EH (cell line): Measurements from ENCODE around the gene PPP6R3.

Experiments
- DNase-seq: peaks from one replicate; pipeline ENCODE4 v3.0.0-alpha.2; 2015; ENCODE audit warnings: low read depth

PPP6R3 gene

DNA sequence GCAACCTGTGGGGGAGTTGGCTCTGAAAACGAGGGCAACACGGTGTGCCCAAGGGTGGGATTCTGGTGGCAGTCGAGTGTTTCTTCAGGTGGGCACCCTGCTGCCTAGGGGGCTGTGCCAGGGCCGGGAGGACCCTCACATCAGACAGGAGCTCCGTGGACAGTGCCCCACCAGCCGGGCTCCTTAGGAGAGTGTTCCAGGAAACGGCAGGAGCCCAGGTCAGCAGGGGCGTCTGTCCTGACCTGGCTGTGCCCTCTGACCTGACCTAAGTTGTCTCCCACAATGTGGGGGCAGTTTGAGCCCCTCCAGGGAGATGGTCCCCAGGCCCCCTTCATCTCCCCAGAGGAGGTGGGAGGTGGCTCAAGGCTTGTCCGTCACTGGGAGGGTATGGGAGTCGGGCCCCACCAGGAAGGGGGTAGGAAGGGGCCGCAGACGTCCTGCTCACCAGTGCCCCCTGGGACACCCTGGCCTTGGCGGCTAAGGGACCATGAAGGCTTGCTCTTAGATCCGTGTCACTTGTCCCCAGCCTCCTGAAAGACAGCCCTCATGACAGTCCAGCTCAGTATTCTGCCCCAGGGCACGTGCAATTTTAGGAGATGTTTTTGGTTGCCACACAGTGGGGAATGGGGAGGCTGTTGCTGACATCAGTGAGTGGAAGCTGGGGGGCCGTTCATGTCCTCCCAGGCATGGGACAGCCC lies 191.6 kb downstream of the PPP6R3 start:
- DNase-seq, result no peak

DNA sequence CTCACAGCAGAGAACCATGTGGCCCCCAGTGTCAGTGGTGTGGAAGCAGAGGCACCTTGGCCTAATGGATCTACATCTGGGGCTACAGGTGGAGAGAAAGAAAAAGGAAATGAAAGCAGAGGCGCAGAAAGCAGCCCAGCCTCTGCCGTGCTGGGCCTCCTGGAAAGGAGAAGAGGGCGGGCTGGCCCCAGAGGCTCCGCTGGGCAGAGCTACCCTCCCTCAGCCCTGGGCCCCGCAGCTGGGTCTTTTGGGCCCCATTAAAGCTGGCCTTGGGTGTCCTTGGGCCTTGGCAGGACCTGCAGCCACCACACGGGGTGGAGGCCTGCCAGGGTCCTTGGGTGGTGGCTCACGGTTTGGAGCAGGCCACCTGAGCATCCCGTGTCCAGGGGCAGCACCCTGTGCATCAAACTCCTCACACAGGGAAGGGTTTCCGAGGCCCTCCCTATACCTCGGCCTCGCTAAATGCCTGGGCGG lies 192.2 kb downstream of the PPP6R3 start:
- DNase-seq, result no peak

DNA sequence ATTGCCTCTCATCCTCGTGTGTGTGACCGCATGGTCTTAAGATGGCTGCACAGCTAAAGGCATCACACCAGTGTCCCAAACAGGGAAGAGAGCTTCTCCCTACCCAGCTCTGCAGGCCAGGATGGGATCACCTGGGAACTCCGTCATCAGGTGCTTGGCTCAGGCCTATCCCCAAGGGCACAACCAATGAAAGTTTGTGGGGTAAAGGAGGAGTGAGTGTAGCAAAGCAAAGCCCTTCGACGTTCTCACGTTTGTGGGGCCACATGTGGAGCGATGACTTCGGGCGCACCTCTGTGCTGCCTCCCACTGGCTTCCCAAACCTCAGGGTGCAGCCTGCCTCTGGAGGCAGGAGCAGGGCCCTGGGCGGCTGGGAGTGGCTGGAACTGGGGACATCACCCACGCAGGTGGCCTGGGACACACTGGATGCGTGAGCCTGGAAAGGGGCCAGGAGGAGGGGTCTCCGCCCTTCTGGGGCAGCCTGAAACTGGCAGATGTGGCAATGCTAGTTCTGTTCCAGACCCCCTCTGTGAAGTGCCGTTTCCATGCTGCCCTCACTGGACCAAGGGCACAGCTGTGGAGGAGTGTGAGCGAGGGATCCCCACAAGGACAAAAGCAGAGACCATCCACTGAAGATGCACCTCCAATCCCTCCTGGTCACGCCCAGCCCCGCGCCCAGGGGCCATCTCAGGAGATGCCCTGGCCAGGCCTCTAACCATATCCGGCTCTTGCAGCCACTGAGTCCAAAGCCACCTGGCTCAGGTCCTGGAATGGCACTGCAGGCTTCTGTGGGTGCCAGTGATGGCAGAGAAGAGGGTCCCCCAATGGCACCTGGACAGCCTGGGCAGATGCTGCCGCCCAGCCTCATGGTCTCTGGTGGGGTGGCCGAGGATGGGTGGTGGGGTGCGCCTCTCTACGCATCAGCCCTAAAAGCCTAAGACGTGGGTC lies 193.2 kb downstream of the PPP6R3 start:
- no peak for DNase-seq

DNA sequence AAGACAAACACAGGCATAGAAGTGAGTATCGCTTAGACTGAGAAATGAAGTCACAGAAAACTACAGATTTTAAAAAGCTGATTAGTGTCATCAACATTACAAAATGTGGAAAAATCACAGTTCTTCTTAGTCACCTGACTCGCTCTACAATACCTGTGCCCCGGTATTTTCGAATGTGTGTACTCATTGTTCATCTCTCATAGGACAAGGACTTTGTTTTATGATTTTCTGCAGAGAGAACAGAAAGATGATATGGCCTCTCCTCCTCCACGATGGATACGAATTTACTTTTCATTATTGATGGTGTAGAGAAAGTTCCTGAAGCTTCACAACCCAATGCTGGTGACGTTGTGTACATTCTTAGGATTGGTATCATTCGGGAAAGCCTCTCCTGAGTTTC lies 194.4 kb downstream of the PPP6R3 start:
- DNase-seq, result no peak

DNA sequence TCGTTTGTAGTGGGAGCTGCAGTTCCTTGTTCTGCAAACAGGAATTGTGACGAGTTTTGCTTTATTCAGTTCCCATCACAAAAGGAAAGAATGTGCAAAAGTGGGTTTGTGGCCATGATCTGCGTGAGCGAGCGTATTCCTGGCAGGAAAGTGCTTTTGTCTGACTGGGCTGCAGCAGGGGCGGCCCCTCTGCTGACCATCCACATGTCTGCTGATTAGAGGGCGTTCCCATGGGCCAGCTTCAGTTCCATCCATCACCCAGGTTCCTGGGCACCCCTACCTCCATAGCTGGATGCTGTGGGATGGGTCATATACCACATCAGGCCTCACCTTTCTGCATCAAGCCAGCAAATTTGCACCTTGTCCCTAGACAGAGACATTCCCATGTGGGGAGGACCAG lies 194.9 kb downstream of the PPP6R3 start:
- DNase-seq, result no peak

DNA sequence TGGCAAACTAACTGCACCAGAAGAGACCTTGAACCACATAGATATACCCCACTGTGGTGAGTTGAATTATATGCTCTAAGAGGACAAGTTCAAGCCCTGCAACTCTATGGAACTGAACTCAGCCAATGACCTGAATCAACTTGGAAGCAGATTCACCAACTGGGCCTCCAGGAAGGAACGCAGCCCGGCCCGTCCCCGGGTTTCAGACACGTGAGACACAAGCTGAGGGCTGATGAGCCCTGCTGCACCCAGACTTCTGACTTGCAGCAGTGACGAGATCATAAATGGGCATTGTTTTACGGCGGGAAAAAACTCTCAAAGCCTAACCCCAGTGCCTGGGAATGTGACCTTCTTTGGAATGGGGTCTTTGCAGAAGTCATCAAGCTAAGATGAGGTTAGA lies 195.3 kb downstream of the PPP6R3 start:
- DNase-seq, result no peak

DNA sequence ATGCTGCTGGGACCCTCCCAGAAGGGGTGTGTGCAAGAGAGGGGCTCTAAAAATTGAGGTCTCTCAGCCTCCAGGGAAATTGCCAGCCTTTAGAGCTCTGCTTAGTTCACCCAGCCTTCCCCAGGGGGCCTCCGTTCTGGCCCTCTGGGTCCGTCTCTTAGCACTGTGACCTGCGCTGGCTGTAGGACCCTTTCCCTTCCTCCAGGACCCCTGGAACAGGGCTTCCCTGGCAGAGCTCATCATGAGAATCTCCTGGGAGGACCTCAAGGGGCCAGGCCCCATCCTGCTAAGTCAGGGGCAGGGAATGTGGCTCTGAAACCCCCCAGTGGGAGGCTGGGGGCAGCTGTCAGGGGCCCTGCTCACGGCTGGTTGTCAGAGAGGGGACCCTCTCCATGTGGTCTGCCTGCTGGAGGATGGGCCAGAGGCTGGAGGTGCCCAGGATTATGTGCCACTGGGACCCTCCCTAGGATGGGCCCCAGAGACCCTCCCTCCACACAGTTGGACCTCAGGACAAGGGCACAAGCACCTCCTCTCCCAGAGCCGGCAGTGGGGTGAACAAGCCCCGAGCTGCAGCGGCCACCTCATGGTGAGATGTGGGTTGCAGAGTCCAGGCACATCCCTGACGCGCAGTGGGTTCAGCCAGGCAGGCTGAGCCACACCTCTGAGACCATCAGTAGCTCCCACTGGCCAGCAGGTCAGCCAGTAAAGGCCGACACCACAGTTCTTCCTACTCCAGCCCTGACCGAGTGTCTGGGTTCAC lies 196.6 kb downstream of the PPP6R3 start:
- no peak for DNase-seq

DNA sequence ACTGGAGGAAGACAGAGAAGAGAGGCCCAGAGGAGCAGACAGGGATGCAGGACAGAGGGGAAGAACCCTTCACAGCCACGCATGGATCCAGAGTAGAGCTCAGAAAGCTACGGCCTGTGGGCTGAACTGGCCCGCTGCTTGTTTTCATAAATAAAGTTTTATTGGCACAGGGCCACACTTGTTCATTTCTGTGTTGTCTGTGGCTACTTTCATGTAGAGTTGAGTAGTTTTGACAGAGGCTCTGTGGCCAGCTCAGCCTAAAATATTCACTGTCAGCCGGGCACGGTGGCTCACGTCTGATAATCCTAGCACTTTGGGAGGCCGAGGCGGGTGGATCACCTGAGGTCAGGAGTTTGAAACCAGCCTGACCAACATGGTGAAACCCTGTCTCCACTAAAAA lies 197.5 kb downstream of the PPP6R3 start:
- DNase-seq, result no peak

DNA sequence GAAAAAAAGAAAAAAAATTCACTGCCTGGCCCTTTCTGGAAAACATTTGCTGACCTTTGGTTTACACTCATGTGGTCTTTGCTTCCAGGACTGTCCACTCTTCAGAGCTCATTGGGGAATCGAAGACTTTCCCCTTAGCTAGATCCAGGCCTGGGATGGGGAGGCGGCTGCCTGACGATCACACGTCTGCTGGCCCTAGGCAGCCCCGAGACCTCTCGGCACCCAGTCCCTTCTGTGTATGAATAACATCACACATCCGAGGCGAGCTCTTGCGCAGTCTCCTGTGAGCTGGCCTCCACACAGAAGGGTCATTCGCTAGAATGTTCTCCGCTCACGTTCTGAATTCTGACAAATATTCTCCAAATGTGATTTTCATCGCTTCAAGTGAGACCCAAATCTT lies 198.1 kb downstream of the PPP6R3 start:
- DNase-seq, result peak; percentile 61

DNA sequence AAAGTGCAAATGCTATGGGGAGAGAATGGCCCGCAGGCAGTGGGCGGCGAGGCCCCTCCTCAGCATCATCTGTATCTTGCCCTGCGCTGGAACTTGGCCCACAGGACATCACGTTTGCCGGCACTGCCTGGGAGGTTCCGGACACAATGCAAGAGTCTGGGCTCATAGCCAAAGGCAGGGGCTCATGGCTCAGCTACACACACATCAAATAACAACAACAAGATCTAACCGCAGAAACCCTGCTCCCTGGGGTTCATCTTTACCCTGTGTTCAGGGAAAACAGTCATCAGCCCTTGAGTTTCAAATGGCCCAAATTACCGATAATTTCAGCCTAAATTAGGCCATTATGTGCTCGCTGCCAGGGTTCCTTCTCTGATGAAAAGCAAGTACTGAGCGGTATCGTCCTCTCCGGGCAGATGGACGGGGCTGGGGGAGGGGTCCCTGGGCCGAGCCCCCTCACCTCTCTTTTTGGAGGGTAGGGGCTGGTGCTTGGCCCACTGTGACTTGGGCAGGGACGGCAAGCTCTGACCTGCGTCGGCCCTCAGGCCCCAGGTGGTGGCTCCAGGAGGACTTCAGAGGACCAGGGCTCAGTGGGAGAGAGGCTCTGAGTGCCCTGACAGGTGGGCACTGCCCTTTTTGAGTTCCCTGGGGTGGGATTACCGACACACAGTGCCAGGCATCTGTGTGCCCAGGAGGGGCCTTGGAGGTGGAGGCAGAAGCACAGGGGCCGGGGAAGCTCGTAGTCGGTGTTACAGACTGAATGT lies 198.8 kb downstream of the PPP6R3 start:
- peak; percentile 97 for DNase-seq

DNA sequence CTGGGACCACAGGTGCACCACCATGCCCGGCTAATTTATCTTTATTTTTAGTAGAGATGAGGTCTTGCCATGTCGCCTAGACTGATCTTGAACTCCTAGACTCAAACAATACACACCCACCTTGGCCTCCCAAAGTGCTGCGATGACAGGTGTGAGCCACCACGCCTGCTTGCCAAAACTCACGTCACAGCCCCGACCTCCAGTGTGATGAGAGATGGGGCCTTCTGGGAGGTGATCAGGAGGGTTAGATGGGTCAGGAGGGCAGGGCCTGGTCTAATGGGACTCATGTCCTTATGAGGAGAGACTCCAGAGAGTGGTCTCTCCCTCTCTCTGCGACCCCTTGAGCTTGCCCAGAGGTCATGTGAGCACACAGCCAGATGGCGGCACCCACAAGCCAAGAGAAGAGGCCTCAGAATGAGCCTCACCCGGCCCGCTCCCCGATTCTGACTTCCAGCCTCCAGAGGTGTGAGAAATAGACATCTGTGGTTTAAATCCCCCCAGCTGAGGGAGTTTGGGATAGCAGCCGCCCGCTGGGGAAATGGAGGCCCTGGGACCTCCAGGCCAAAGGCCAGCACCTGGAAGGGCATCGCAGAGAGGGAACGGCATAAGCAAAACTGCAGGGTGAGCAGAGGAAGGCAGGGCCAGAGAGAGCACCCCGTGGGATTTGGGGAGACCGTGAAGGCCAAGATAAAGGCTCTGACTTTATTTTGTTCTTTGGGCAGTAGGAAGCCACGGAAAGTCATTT lies 199.7 kb downstream of the PPP6R3 start:
- DNase-seq, result no peak

DNA sequence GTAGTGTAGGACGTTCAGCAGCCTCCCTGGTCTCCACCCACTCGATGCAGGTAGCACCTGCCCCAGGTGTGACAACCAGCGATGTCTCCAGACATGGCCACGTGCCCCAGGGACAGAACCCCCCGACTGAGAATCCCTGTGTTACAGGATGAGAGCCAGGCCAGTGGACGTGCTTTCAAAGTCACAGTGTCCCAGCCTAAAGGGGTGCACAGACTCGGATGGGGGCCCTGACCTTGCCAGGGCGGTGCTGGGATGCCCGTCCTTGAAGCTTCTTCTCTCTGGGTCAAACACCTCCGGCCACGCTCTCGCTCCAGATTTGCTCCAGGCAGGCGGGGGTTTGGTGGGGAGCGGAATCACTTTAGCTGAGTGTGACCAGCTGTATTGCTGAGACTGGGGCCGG lies 200.5 kb downstream of the PPP6R3 start:
- DNase-seq, result no peak

DNA sequence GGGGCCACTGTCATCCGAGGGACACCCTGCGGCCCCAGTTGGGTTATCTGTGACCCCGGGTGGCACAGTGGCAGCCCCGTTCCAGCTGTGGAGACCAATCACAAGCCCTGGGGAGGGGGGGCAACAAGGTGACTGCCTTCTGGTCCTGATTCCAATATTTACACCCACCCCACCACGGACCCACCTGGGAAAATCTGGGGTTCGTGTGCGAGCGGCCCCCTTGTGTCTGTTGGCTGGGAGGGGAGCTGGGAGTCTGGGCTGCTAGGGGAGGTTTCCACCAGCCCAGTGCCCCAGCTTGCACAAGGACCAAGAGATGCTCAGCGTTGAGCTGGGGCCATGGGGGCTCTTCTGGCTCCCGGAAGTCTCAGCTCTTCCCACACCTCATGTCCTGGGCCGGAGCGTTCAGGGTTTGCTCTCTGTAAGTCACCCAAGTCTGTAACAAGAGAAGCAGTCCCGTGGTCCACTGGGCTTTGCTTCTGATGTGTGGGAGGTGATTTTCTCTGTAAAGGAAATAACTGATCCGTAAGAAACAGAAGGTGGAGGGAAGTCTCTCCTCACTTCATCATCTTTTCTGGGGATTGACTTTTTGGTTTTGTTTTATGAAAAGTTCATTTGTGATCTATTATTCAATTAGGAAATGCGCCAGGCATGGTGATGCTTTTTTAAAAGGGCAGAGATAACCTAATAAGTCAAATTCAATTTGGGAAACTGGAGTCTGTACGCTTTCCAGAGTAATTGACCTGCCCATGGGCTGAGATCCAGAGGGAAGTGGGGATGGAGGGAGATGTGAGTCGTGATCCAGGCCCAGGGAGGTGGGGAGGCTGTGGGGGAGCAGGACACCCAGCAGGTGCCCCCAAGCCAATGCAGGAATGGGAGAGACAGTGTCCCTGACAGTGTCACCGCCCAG lies 201.4 kb downstream of the PPP6R3 start:
- no peak for DNase-seq

DNA sequence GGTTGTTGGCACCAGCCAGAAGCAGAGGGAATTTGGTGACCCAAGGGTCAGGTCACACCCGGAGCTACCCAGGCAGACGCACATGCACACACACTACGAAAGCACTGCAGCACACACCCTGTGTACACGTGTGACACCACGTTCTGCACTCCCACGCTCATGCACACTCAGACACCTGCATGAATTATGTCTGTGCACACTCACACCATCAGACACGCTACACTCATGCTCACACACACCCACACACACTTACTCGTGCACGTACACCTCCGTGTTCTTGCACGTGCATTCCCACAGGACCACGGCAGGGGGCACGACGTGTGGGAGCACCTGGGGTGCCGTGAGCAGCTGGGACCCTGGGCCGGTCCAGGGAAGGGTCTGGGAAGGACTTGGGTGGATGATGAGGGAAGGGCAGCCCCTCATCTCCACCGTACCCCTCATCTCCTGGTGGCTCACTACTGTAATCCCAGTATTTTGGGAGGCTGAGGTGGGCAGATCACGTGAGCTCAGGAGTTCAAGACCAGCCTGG lies 203.0 kb downstream of the PPP6R3 start:
- no peak for DNase-seq

DNA sequence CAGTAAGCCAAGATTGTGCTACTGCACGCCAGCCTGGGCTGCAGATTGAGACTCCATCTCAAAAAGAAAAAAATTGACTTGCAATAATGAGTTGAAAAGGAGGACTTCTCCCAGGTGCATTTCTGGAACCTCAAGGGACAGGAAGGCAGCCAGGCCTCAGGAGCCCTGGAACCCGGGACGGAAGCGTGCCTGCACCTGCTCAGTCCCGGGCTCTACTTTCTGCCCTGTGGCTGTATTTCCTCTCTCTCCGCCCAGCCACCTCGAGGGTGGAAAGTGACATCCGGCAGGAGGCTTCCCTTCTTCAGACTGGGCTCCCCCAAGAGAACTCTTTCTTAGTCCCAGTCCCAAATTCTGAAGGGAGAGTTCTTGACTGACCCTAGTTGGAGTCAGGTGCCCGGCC lies 203.6 kb downstream of the PPP6R3 start:
- DNase-seq, result no peak

DNA sequence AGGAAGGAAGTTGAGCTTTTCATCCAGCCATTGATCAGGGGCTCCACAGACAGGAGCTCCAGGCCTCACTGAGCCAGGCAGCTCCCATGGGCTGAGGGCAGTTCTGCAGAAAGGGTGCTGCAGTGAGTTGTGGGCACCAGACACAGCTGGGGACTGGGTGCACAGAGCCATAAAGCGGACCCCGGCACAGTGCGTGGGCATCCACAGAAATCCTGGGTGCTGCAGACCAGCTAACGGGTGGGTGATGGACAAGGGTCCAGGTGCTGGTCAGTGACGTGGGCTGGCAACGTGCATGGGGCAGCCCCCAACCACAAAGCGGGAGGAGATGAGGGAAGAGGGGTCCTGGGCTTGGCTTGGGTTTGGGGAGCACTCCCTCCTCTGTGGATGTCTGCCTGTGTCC lies 204.4 kb downstream of the PPP6R3 start:
- DNase-seq, result no peak
